Activated CD4-positive, alpha-beta T cell treated with anti-CD3 and anti-CD28 coated beads, Interleukin-2, amount 10 ng/mL, durations not matched to agents 24 days and 14 days (primary cell): ENCODE measurements around the gene PDRG1. TPM values are rescaled to one million over a fixed set of nuclear protein-coding genes. Genes with fewer than 3 reads are reported as not detected.

ENCODE experiments used
- DNase-seq: peaks from one replicate; pipeline ENCODE4 v3.0.0; 2022
- H3K27ac Mint-ChIP-seq: one replicate; pipeline ENCODE4 v1.8.0; 2022; ENCODE audit warnings: mild to moderate bottlenecking, mixed read lengths
- H3K27me3 Mint-ChIP-seq: one replicate; pipeline ENCODE4 v1.8.0; 2022; ENCODE audit warnings: mixed read lengths
- H3K36me3 Mint-ChIP-seq: one replicate; pipeline ENCODE4 v1.8.0; 2022; ENCODE audit warnings: low read depth, mild to moderate bottlenecking, mixed read lengths
- H3K4me1 Mint-ChIP-seq: one replicate; pipeline ENCODE4 v1.8.0; 2021; ENCODE audit warnings: mixed read lengths
- H3K4me3 Mint-ChIP-seq: one replicate; pipeline ENCODE4 v1.8.0; 2022; ENCODE audit warnings: mild to moderate bottlenecking, moderate library complexity, mixed read lengths
- H3K9me3 Mint-ChIP-seq: one replicate; pipeline ENCODE4 v1.8.0; 2021; ENCODE audit warnings: mixed read lengths
- intact Hi-C: fragments of 100-400 bp; cut with micrococcal nuclease; formaldehyde crosslinking; loops from one replicate; pipeline ENCODE4 v1.15.1; 2023
- total RNA-seq: library from RNA; stranded (reverse); gene quantifications from 2 replicates; pipeline ENCODE4 v1.2.3, GENCODE V29; 2022

PDRG1 gene
- total RNA-seq, 1 donor from 2014 or later = 19.3 TPM

GRCh38 chr20:31953556-31954148 is 1.8 kb upstream of the PDRG1 start:
- Mint-ChIP-seq H3K27me3 (peaks cover 9% of the 10 kb centered on the region), H3K27ac (no peak overlapping the region), H3K4me1 (peaks cover 17% of the 10 kb centered on the region), H3K36me3 (peaks cover 19% of the 10 kb centered on the region), H3K9me3 (no peaks in the 10 kb centered on the region), H3K4me3 (no peak overlapping the region)
- no peak for DNase-seq
- intact Hi-C loops = loop anchor here (2.0 to 10.0 kb wide), 3 partner anchors 64 to 151 kb away; partner anchors contain the start of gene TM9SF4

DNA sequence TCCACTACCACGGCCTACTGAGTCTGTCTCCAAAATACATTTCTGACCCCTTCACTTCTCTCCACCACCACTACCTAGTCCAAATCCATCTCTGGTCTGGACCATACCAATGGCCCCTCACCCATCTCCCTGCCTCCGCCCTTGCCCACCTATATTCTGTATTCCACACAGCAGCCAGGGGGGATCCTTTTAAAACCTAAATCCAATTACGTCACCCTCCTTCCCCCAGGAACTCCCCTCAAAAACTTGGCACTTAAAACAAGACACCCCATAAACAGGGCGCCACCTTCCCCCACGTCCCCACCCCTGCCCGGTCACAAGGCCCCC is 680 bp downstream of the PDRG1 start:
- H3K27me3 Mint-ChIP-seq = peaks cover 3% of the 10 kb centered on the region
- H3K36me3 Mint-ChIP-seq = peaks cover 36% of the 10 kb centered on the region
- H3K27ac Mint-ChIP-seq = peak overlapping the region; percentile 95
- H3K4me3 Mint-ChIP-seq = peak overlapping the region; percentile 98
- no peak for DNase-seq
- peaks cover 17% of the 10 kb centered on the region for H3K4me1 Mint-ChIP-seq
- H3K9me3 Mint-ChIP-seq = no peaks in the 10 kb centered on the region
- intact Hi-C loops = loop anchor here (5.0 to 10.0 kb wide), 2 partner anchors 66 to 154 kb away; partner anchors contain the start of gene TM9SF4

DNA sequence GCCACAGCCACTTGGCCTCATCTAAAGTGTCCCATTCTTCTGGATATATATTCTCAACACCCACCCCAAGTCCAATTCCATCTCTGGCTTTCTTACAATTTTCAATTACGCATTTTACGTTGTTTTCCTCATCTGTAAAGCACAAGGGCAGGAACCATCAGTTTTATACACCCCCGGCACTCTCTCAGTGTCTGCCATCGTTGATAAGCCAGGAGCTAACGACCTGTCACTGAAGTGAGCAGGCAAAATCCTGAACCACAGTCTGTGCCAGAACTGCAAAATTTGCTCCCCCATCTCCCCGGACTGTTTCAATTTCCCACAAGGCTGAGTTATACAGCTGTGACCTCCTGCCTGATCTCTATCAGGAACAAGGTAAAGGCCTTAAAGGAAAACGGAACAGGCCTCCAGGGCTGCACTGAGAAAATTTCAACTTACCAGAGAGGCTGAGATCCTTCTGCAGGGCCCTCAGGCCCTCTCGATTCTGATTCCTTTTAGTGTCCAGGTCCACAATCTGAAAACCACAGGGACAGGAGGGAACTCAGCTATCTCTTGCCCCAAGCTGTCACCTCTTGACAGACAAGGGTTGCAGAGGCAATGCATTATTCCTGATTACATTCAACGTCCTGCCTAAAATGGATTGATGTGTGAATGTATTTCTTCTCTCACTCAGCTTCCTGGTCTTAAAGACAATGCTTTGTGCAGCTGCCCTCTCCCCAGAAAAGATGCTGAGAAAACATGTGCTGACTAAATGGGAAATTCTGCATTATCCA is 1.8 kb downstream of the PDRG1 start:
- Mint-ChIP-seq H3K4me3 (peak overlapping the region; percentile 98), H3K36me3 (peaks cover 41% of the 10 kb centered on the region), H3K27me3 (no peaks in the 10 kb centered on the region), H3K4me1 (peaks cover 17% of the 10 kb centered on the region), H3K27ac (peak overlapping the region; percentile 9), H3K9me3 (no peaks in the 10 kb centered on the region)
- intact Hi-C loops = loop anchor here (5.0 to 10.0 kb wide), 2 partner anchors 67 to 155 kb away; partner anchors contain the start of gene TM9SF4
- DNase-seq = no peak

GRCh38 chr20:31948008-31948407 is 3.8 kb downstream of the PDRG1 start:
- peaks cover 48% of the 10 kb centered on the region for H3K36me3 Mint-ChIP-seq
- H3K9me3 Mint-ChIP-seq = no peaks in the 10 kb centered on the region
- H3K27ac Mint-ChIP-seq = no peak overlapping the region
- H3K4me1 Mint-ChIP-seq = peaks cover 17% of the 10 kb centered on the region
- intact Hi-C loops = no loop called here
- no peak for DNase-seq
- no peaks in the 10 kb centered on the region for H3K27me3 Mint-ChIP-seq
- H3K4me3 Mint-ChIP-seq = no peak overlapping the region

GRCh38 chr20:31945785-31946184 is 6.1 kb downstream of the PDRG1 start:
- Mint-ChIP-seq H3K4me3 (no peak overlapping the region), H3K27me3 (no peaks in the 10 kb centered on the region), H3K27ac (no peak overlapping the region), H3K4me1 (peaks cover 6% of the 10 kb centered on the region), H3K9me3 (no peaks in the 10 kb centered on the region), H3K36me3 (peaks cover 44% of the 10 kb centered on the region)
- intact Hi-C loops = no loop called here
- no peak for DNase-seq

- no peaks in the 10 kb centered on the region for H3K27me3 Mint-ChIP-seq
- peaks cover 44% of the 10 kb centered on the region for H3K36me3 Mint-ChIP-seq
Measured at GRCh38 chr20:31945319-31945718, 6.5 kb downstream of the PDRG1 start.

DNA sequence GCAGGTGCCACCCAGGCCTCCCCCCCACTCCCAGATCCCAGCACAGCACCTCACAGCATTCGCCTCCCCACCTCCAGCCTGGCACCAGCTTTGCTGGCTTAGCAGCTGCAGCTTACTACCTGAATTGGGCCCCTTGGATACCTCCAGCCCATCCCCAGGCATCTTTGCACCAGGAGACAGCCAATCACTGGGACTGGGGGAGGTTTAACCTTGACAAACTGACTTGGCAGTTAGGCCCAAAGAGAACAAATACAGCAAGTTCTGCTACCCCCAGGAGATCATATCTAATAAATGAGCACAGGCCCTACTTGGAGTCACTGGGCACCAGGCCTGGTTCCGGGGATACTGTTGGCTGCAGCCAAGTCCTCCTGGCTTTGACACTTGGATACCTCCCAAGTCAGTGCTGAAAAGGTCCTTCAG is 8.8 kb downstream of the PDRG1 start:
- H3K27me3 Mint-ChIP-seq = no peaks in the 10 kb centered on the region
- no peak overlapping the region for H3K27ac Mint-ChIP-seq
- no peak overlapping the region for H3K4me3 Mint-ChIP-seq
- H3K9me3 Mint-ChIP-seq = no peaks in the 10 kb centered on the region
- peaks cover 27% of the 10 kb centered on the region for H3K36me3 Mint-ChIP-seq
- H3K4me1 Mint-ChIP-seq = no peaks in the 10 kb centered on the region
- intact Hi-C loops = no loop called here
- no peak for DNase-seq

More at GRCh38 chr20:31945319-31945718, 6.5 kb downstream of the PDRG1 start:
- H3K9me3 Mint-ChIP-seq = no peaks in the 10 kb centered on the region
- no peak for DNase-seq
- no peak overlapping the region for H3K27ac Mint-ChIP-seq
- H3K4me1 Mint-ChIP-seq = peaks cover 5% of the 10 kb centered on the region
- intact Hi-C loops = no loop called here
- H3K4me3 Mint-ChIP-seq = no peak overlapping the region

GRCh38 chr20:31939661-31940060 is 12.2 kb downstream of the PDRG1 start:
- Mint-ChIP-seq H3K9me3 (no peaks in the 10 kb centered on the region), H3K36me3 (peaks cover 8% of the 10 kb centered on the region), H3K27me3 (no peaks in the 10 kb centered on the region), H3K4me3 (no peak overlapping the region), H3K27ac (no peak overlapping the region), H3K4me1 (no peaks in the 10 kb centered on the region)
- intact Hi-C loops = no loop called here
- no peak for DNase-seq

GRCh38 chr20:31937820-31938219 is 14.0 kb downstream of the PDRG1 start:
- H3K4me1 Mint-ChIP-seq = no peaks in the 10 kb centered on the region
- H3K27me3 Mint-ChIP-seq = no peaks in the 10 kb centered on the region
- H3K27ac Mint-ChIP-seq = no peak overlapping the region
- H3K4me3 Mint-ChIP-seq = no peak overlapping the region
- no peak for DNase-seq
- no peaks in the 10 kb centered on the region for H3K9me3 Mint-ChIP-seq
- intact Hi-C loops = no loop called here
- peaks cover 4% of the 10 kb centered on the region for H3K36me3 Mint-ChIP-seq

DNA sequence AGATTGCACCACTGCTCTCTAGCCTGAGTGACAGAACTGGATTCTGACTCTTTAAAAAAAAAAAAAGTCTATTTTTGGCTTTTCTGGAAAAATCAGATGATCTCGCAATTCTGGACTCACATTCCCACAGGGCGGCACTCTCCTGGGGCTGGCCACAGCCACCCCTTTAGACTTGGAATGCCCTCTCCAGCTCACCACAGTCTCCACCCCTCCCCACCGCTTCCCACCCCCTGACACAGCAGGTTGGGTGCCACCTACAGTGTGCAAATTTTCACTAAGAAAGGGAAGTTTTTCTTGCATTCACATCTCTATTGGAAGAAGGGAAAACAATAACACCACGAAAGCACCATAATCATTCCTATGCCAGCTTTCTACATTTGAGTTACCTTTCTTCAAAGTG is 15.4 kb downstream of the PDRG1 start:
- intact Hi-C loops = no loop called here
- H3K27ac Mint-ChIP-seq = no peak overlapping the region

DNA sequence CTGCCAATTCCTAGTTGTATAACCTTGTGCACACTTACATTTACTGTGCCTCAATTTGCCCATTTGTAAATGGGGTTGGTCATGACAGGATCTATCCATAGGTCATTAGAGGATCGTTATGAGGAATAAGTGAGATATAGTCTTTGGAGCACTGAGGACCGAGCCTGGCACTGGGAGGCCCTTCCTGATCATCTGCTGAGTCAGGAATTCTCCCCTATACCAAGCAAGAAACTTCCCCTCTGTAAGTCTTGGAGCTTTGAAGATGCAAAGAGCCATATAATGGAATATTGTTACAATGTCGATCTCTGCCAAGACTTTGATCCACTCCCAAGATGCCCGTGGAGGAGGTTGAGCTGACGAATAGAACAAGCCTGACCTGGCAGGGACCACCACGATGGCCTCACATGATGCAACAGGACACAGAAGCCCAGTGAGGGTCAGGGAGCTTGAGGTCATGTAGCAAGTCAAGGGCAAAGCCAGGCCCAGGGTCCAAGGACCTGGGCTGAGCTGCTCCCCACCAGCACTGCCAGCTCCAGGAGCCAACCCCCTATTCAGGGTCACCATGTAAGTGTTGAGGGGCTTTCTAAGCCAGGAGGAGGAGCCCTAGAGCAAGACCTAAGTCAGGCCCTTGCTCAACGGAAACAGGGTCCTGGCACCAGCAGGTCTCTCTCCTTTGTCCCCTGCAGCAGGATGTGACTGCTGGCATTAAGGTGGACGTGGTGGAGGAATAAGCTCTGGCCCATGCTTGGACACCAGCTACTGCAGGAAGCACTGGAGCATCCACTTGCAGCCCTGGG is 16.7 kb downstream of the PDRG1 start:
- DNase-seq = no peak
- H3K27me3 Mint-ChIP-seq = peaks cover 15% of the 10 kb centered on the region
- H3K4me3 Mint-ChIP-seq = no peak overlapping the region
- no peak overlapping the region for H3K27ac Mint-ChIP-seq
- no peaks in the 10 kb centered on the region for H3K36me3 Mint-ChIP-seq
- no peaks in the 10 kb centered on the region for H3K9me3 Mint-ChIP-seq
- no peaks in the 10 kb centered on the region for H3K4me1 Mint-ChIP-seq
- intact Hi-C loops = no loop called here

More for the DNA sequence above, 15.4 kb downstream of the PDRG1 start:
- Mint-ChIP-seq H3K9me3 (no peaks in the 10 kb centered on the region), H3K4me1 (no peaks in the 10 kb centered on the region), H3K27me3 (peaks cover 4% of the 10 kb centered on the region), H3K36me3 (no peaks in the 10 kb centered on the region), H3K4me3 (no peak overlapping the region)
- no peak for DNase-seq

DNA sequence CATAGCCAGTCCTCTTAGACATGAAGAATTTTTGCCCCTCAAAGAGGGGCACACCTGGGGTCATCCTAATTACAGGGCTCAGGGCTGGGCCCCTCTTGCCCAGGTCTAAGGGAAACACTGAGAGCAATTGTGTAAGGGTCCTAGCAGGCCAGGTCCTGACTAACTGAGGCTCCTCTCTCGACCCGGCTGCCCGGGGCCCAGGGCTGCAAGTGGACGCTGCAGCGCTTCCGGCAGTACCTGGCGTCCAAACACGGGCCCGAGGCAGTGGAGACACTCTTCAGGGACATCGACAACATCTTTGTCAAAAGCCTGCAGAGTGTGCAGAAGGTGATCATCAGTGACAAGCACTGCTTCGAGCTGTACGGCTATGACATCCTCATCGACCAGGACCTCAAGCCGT is 17.4 kb downstream of the PDRG1 start:
- intact Hi-C loops = no loop called here
- no peak overlapping the region for H3K4me3 Mint-ChIP-seq
- no peaks in the 10 kb centered on the region for H3K4me1 Mint-ChIP-seq
- peaks cover 16% of the 10 kb centered on the region for H3K27me3 Mint-ChIP-seq
- H3K27ac Mint-ChIP-seq = no peak overlapping the region
- H3K36me3 Mint-ChIP-seq = no peaks in the 10 kb centered on the region
- no peak for DNase-seq
- H3K9me3 Mint-ChIP-seq = no peaks in the 10 kb centered on the region

GRCh38 chr20:31933698-31934097 is 18.1 kb downstream of the PDRG1 start:
- H3K4me3 Mint-ChIP-seq = no peak overlapping the region
- H3K27ac Mint-ChIP-seq = no peak overlapping the region
- no peaks in the 10 kb centered on the region for H3K4me1 Mint-ChIP-seq
- DNase-seq = no peak
- H3K27me3 Mint-ChIP-seq = peaks cover 20% of the 10 kb centered on the region
- no peaks in the 10 kb centered on the region for H3K36me3 Mint-ChIP-seq
- H3K9me3 Mint-ChIP-seq = no peaks in the 10 kb centered on the region
- intact Hi-C loops = no loop called here

DNA sequence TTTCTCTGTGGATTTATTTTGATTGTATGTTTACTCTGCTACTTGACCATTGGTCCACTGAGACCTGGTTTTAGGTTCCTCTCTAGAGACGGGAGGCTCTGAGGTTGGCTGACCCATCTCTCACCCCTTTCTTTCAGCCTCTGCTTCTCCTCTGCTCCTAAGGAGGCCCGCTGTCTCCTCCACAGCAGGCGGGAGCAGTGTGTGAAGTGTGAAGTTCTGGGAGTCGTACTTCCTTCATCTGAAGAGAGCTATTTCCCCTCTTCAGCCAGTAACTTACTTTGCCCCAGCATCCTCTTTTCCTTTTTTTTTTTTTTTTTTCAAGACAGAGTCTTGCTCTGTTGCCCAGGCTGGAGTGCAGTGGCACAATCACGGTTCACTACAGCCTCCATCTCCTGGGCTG is 21.1 kb downstream of the PDRG1 start:
- Mint-ChIP-seq H3K4me3 (no peak overlapping the region), H3K27me3 (peaks cover 22% of the 10 kb centered on the region), H3K36me3 (no peaks in the 10 kb centered on the region), H3K27ac (no peak overlapping the region), H3K9me3 (no peaks in the 10 kb centered on the region), H3K4me1 (no peaks in the 10 kb centered on the region)
- DNase-seq = no peak
- intact Hi-C loops = no loop called here
